ENCODE data around the gene NFKBIE.
A peak's percentile ranks its signal among the peaks of the same experiment; 100 is the strongest.

Gene NFKBIE

GRCh38 chr6:44226368-44227147, 38.8 kb downstream of the NFKBIE start:
- DNase-seq (ENCODE audit: low spot score): no peak

GRCh38 chr6:44225579-44226325, 39.6 kb downstream of the NFKBIE start:
- no peak for DNase-seq (ENCODE audit: low spot score)

- DNase-seq (ENCODE audit: low spot score): no peak
Observed at GRCh38 chr6:44224965-44225305, 40.4 kb downstream of the NFKBIE start.

GRCh38 chr6:44224029-44224964, 41.1 kb downstream of the NFKBIE start:
- DNase-seq (ENCODE audit: low spot score): no peak

GRCh38 chr6:44223319-44224028, 41.9 kb downstream of the NFKBIE start, which contains the start of gene SLC29A1:
TSS of gene SLC29A1 (plus strand) at chr6:44223595. CDS start at chr6:44227314, 3,719 bp downstream.
- no peak for DNase-seq (ENCODE audit: low spot score)

GRCh38 chr6:44222486-44223318, 42.6 kb downstream of the NFKBIE start:
- no peak for DNase-seq (ENCODE audit: low spot score)

- DNase-seq (ENCODE audit: low spot score): no peak
Observed at GRCh38 chr6:44221961-44222335, 43.4 kb downstream of the NFKBIE start.

GRCh38 chr6:44221291-44221960, 43.9 kb downstream of the NFKBIE start:
- peak; percentile 73 for DNase-seq (ENCODE audit: low spot score)

- DNase-seq (ENCODE audit: low spot score): no peak
Observed at GRCh38 chr6:44220913-44221290, 44.4 kb downstream of the NFKBIE start.

GRCh38 chr6:44219815-44220784, 45.3 kb downstream of the NFKBIE start:
- no peak for DNase-seq (ENCODE audit: low spot score)

GRCh38 chr6:44219053-44219814, 46.1 kb downstream of the NFKBIE start:
- no peak for DNase-seq (ENCODE audit: low spot score)

- no peak for DNase-seq (ENCODE audit: low spot score)
Observed at GRCh38 chr6:44217332-44218143, 47.8 kb downstream of the NFKBIE start.

- DNase-seq (ENCODE audit: low spot score): no peak
Observed at GRCh38 chr6:44216677-44217331, 48.5 kb downstream of the NFKBIE start, which contains the start of gene MYMX. TSS of gene MYMX (plus strand) at chr6:44216926. CDS start at chr6:44217472, 546 bp downstream.

- no peak for DNase-seq (ENCODE audit: low spot score)
Observed at GRCh38 chr6:44214307-44214706, 51.0 kb downstream of the NFKBIE start.

GRCh38 chr6:44211284-44211683, 54.1 kb downstream of the NFKBIE start:
- DNase-seq (ENCODE audit: low spot score): no peak
